H1 (cell line): ENCODE results near the gene ELMOD1. TPM values are rescaled to one million over a fixed set of nuclear protein-coding genes. Genes with fewer than 3 reads are reported as not detected.

ENCODE experiments used
- CTCF ChIA-PET: fragments of 300-600 bp; sonication (Branson Sonifier 250); formaldehyde crosslinking; loops from one replicate; lab custom pipeline; 2021; ENCODE audit not compliant: partially characterized antibody; lab: Charles Lee
- POLR2A ChIA-PET: fragments of 300-600 bp; sonication (Branson Sonifier 250); formaldehyde crosslinking; loops from one replicate; lab custom pipeline; 2021; ENCODE audit warnings: inconsistent platforms; ENCODE audit not compliant: partially characterized antibody; lab: Charles Lee
- DNase-seq, 2 experiments: peaks; one replicate each; pipeline versions ENCODE4 v3.0.0 to v3.0.0-alpha.2; 2010 to 2022; ENCODE audit warnings: low spot score in 2 of 2, low read depth in 1 of 2, mixed read lengths in 1 of 2
- FAIRE-seq: peaks from 2 replicates; lab custom pipeline; 2011; peaks lifted over from hg19 to GRCh38; lab: Jason Lieb, UNC
- H2AFZ ChIP-seq: 2 replicates; pipeline ENCODE4 v1.8.1; 2012; ENCODE audit warnings: low read length, inconsistent platforms
- H2AK5ac ChIP-seq: 2 replicates; pipeline ENCODE4 v1.6.1; 2013; ENCODE audit warnings: low read depth, low read length
- H2BK120ac ChIP-seq: replicated peaks from 2 replicates; pipeline ENCODE3; 2013; ENCODE audit warnings: low read depth, low read length, inconsistent platforms
- H2BK12ac ChIP-seq: 2 replicates; pipeline ENCODE4 v1.6.1; 2013; ENCODE audit warnings: low read depth, low read length
- H2BK15ac ChIP-seq: 2 replicates; pipeline ENCODE4 v1.6.1; 2013; ENCODE audit warnings: low read length
- H2BK20ac ChIP-seq: 2 replicates; pipeline ENCODE4 v1.6.1; 2013; ENCODE audit warnings: low read length
- H2BK5ac ChIP-seq: 2 replicates; pipeline ENCODE4 v1.6.1; 2013; ENCODE audit warnings: low read depth, low read length
- H3K14ac ChIP-seq: 2 replicates; pipeline ENCODE4 v1.6.1; 2013; ENCODE audit warnings: inconsistent platforms; ENCODE audit not compliant: insufficient read length
- H3K18ac ChIP-seq: 2 replicates; pipeline ENCODE4 v1.6.1; 2013; ENCODE audit warnings: low read length; ENCODE audit errors: extremely low read depth
- H3K23ac ChIP-seq: 2 replicates; pipeline ENCODE4 v1.6.1; 2013; ENCODE audit warnings: inconsistent platforms; ENCODE audit not compliant: insufficient read length
- H3K23me2 ChIP-seq: 2 replicates; pipeline ENCODE4 v1.6.1; 2013; ENCODE audit warnings: low read depth, low read length
- H3K27ac ChIP-seq: 2 replicates; pipeline ENCODE4 v1.6.1; 2011; ENCODE audit warnings: low read depth, low read length, inconsistent platforms
- H3K27me3 ChIP-seq, 4 experiments: replicated peaks in 1 of 4; 1 replicate in 1 of 4; 2 replicates in 3 of 4; pipeline versions ENCODE4 v1.6.1 to v1.8.1; 2011 to 2013; ENCODE audit warnings: low read length in 3 of 4, mild to moderate bottlenecking in 3 of 4, inconsistent platforms in 2 of 4, mixed read lengths in 2 of 4, moderate library complexity in 1 of 4; ENCODE audit not compliant: control insufficient read depth in 3 of 4, insufficient read depth in 3 of 4; ENCODE audit errors: extremely low read depth in 1 of 4
- H3K36me3 ChIP-seq, 4 experiments: 2 replicates each; pipeline versions ENCODE4 v1.6.1 to v1.8.1; 2011 to 2013; ENCODE audit warnings: mild to moderate bottlenecking in 4 of 4, low read length in 3 of 4, moderate library complexity in 2 of 4, control low read depth in 1 of 4, inconsistent platforms in 1 of 4; ENCODE audit not compliant: insufficient read depth in 4 of 4, control insufficient read depth in 2 of 4
- H3K4ac ChIP-seq: replicated peaks from 2 replicates; pipeline ENCODE3; 2013; ENCODE audit warnings: low read length, low read depth, mixed read lengths, inconsistent platforms; ENCODE audit not compliant: insufficient read length
- H3K4me1 ChIP-seq, 4 experiments: replicated peaks in 1 of 4; 1 replicate in 1 of 4; 2 replicates in 3 of 4; pipeline versions ENCODE4 v1.6.1 to v1.8.1; 2011 to 2013; ENCODE audit warnings: low read length in 3 of 4, inconsistent platforms in 2 of 4, mixed read lengths in 1 of 4; ENCODE audit not compliant: insufficient read depth in 4 of 4, control insufficient read depth in 3 of 4
- H3K4me2 ChIP-seq, 2 experiments: 2 replicates each; pipeline versions ENCODE4 v1.6.1 to v1.8.1; 2011 to 2013; ENCODE audit warnings: low read depth in 2 of 2, low read length in 2 of 2, control low read depth in 1 of 2, inconsistent platforms in 1 of 2, mild to moderate bottlenecking in 1 of 2; ENCODE audit not compliant: insufficient read depth in 1 of 2
- H3K4me3 ChIP-seq, 4 experiments: fragments of 200-600, 300-600 bp in 1 of 4; sonication (generic), shearing (Covaris generic), sonication (Bioruptor Twin) in 1 of 4; 2 replicates each; pipeline versions ENCODE4 v1.5.1 to v1.8.1; 2011 to 2016; ENCODE audit warnings: low read length in 4 of 4, low read depth in 3 of 4, control low read depth in 2 of 4, inconsistent platforms in 2 of 4, mild to moderate bottlenecking in 2 of 4, mixed read lengths in 1 of 4, moderate library complexity in 1 of 4; ENCODE audit not compliant: insufficient read depth in 2 of 4; ENCODE audit errors: extremely low read depth in 1 of 4
- H3K56ac ChIP-seq: replicated peaks from 2 replicates; pipeline ENCODE3; 2013; ENCODE audit warnings: low read depth, mild to moderate bottlenecking, mixed read lengths, low read length, inconsistent platforms; ENCODE audit not compliant: insufficient read length
- H3K79me1 ChIP-seq: 2 replicates; pipeline ENCODE4 v1.6.1; 2013; ENCODE audit warnings: low read depth, low read length, control low read depth
- H3K79me2 ChIP-seq, 2 experiments: 2 replicates each; pipeline versions ENCODE4 v1.6.1 to v1.8.1; 2012 to 2013; ENCODE audit warnings: low read length in 2 of 2, mild to moderate bottlenecking in 2 of 2, inconsistent platforms in 1 of 2; ENCODE audit not compliant: insufficient read depth in 2 of 2, control insufficient read depth in 1 of 2
- H3K9ac ChIP-seq, 4 experiments: replicated peaks in 1 of 4; 1 replicate in 1 of 4; 2 replicates in 3 of 4; pipeline versions ENCODE4 v1.6.1 to v1.8.1; 2011 to 2013; ENCODE audit warnings: low read depth in 3 of 4, low read length in 3 of 4, control low read depth in 2 of 4, mild to moderate bottlenecking in 2 of 4, moderate library complexity in 2 of 4, inconsistent platforms in 1 of 4; ENCODE audit errors: extremely low read depth in 1 of 4
- H3K9me3 ChIP-seq, 2 experiments: 2 replicates each; pipeline versions ENCODE4 v1.6.1 to v1.8.1; 2012 to 2013; ENCODE audit warnings: mild to moderate bottlenecking in 2 of 2, moderate library complexity in 2 of 2, control low read depth in 1 of 2, inconsistent platforms in 1 of 2, low read depth in 1 of 2, low read length in 1 of 2, mixed read lengths in 1 of 2; ENCODE audit not compliant: insufficient read depth in 2 of 2
- H4K20me1 ChIP-seq, 2 experiments: replicated peaks in 1 of 2; 2 replicates each; pipeline versions ENCODE3 to v1.8.1; 2011 to 2013; ENCODE audit warnings: inconsistent platforms in 2 of 2, low read length in 2 of 2, mild to moderate bottlenecking in 1 of 2; ENCODE audit not compliant: insufficient read depth in 2 of 2, control insufficient read depth in 1 of 2
- H4K5ac ChIP-seq: 2 replicates; pipeline ENCODE4 v1.6.1; 2013; ENCODE audit warnings: low read length, low read depth, mixed read lengths, inconsistent platforms; ENCODE audit not compliant: insufficient read length
- H4K8ac ChIP-seq: 2 replicates; pipeline ENCODE4 v1.8.0; 2013; ENCODE audit warnings: mild to moderate bottlenecking, moderate library complexity, low read length, inconsistent platforms; ENCODE audit not compliant: insufficient read depth; ENCODE audit errors: extremely low read depth
- H4K91ac ChIP-seq: replicated peaks from 2 replicates; pipeline ENCODE3; 2013; ENCODE audit warnings: low read length, mixed read lengths, inconsistent platforms; ENCODE audit not compliant: insufficient read length
- FOSL1 ChIP-seq: IDR thresholded peaks from 2 replicates; pipeline ENCODE4 v1.6.1; 2011; ENCODE audit warnings: mild to moderate bottlenecking, low read depth, low read length, moderate library complexity; ENCODE audit not compliant: insufficient read depth
- RAD21 ChIP-seq, 2 experiments: IDR thresholded peaks in 1 of 2; conservative IDR thresholded peaks in 1 of 2; 2 replicates each; pipeline ENCODE4 v1.6.1; 2011; ENCODE audit warnings: low read depth in 2 of 2, low read length in 2 of 2, improper control_type of control experiment in 1 of 2, inconsistent platforms in 1 of 2, mild to moderate bottlenecking in 1 of 2, moderate library complexity in 1 of 2
- WGBS, 2 experiments: shearing (Covaris generic) in 1 of 2; methylation state at CpG; one replicate each; pipeline versions ENCODE4 v1.1.6 to v1.1.7; 2013 to 2015; ENCODE audit warnings: low lambda C conversion rate in 2 of 2, mixed read lengths in 2 of 2, inconsistent platforms in 1 of 2, low coverage in 1 of 2, missing lambda C conversion rate in 1 of 2; ENCODE audit not compliant: insufficient replicate concordance in 2 of 2, insufficient coverage in 1 of 2, insufficient read length in 1 of 2; ENCODE audit errors: extremely low coverage in 1 of 2, missing lambda C conversion rate in 1 of 2; 5-methylcytosine and 5-hydroxymethylcytosine counted together
- polyA plus RNA-seq, 7 experiments: library from polyadenylated mRNA; depleted of rRNA in 3 of 7; stranded (reverse) in 5 of 7; unstranded in 2 of 7; fragments of >200 nt in 5 of 7; fragments of 200-250 nt in 2 of 7; gene quantifications; 1 replicate in 5 of 7; 2 replicates in 1 of 7; 4 replicates in 1 of 7; pipeline versions ENCODE4 v1.2.1 to v1.2.3, GENCODE V29; 2011 to 2013; ENCODE audit warnings: missing spikeins in 2 of 7, mixed read lengths in 2 of 7
- total RNA-seq: library from RNA; stranded (reverse); fragmentation: NEBNext Ultra II Directional; extraction: Animal tissue kit (Norgen Biotek cat#: 25700); gene quantifications from 2 replicates; pipeline ENCODE4 v1.2.1, GENCODE V29; 2021
- TF ChIP-seq, protein P1 (sequence below), 3 experiments: IDR thresholded peaks; 1 replicate in 2 of 3; 2 replicates in 1 of 3; pipeline versions ENCODE4 v1.5.1 to v1.6.1; 2011; ENCODE audit warnings: low read length in 3 of 3, mild to moderate bottlenecking in 3 of 3, inconsistent platforms in 2 of 3, low read depth in 1 of 3, moderate library complexity in 1 of 3; ENCODE audit not compliant: insufficient read depth in 1 of 3; ENCODE audit errors: control extremely low read depth in 1 of 3

ELMOD1 gene
- total and polyA plus RNA-seq, 2 of the 8 experiments (the other 6 are each of a cell fraction or from before 2014, with no cell fraction given) = 0.47 to 1.6 TPM

GRCh38 chr11:107689317-107690202 lies 98.6 kb downstream of the ELMOD1 start:
- H3K14ac ChIP-seq = no peak overlapping the region
- no peak overlapping the region for H3K56ac ChIP-seq
- H3K4me1 ChIP-seq = no peaks in the 10 kb centered on the region
- CTCF ChIA-PET = interaction anchor here (0.6 to 12.9 kb wide), 45 partner anchors 9 to 614 kb away, joined by 3 to 398 read pairs (median 6); partner anchors contain the start of gene ALKBH8
- no peak overlapping the region for H2BK20ac ChIP-seq
- H3K23me2 ChIP-seq = no peaks in the 10 kb centered on the region
- H2BK120ac ChIP-seq = no peak overlapping the region
- no peak overlapping the region for H3K4me2 ChIP-seq
- TF ChIP-seq, protein P1, sequence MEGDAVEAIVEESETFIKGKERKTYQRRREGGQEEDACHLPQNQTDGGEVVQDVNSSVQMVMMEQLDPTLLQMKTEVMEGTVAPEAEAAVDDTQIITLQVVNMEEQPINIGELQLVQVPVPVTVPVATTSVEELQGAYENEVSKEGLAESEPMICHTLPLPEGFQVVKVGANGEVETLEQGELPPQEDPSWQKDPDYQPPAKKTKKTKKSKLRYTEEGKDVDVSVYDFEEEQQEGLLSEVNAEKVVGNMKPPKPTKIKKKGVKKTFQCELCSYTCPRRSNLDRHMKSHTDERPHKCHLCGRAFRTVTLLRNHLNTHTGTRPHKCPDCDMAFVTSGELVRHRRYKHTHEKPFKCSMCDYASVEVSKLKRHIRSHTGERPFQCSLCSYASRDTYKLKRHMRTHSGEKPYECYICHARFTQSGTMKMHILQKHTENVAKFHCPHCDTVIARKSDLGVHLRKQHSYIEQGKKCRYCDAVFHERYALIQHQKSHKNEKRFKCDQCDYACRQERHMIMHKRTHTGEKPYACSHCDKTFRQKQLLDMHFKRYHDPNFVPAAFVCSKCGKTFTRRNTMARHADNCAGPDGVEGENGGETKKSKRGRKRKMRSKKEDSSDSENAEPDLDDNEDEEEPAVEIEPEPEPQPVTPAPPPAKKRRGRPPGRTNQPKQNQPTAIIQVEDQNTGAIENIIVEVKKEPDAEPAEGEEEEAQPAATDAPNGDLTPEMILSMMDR (IDR thresholded peaks at IDR 0.05; ENCODE audit: control extremely low read depth in 1 of 3, insufficient read depth in 1 of 3, low read depth in 1 of 3, low read length in 3 of 3) = peak; percentile 17 to 94 (median 67)
- TF ChIP-seq RAD21 (IDR thresholded peaks at IDR 0.05 in 1 of 2, conservative IDR thresholded peaks at IDR 0.05 in 1 of 2; ENCODE audit: low read depth in 2 of 2, low read length in 2 of 2) (peak; percentile 96 to 99), FOSL1 (no peak)
- 68% methylated on average over 11 of the region's 11 CpGs; no CpG with 5 or more reads in 1 of the 2 experiments for WGBS, 2 experiments
- H3K9me3 ChIP-seq = no peaks in the 10 kb centered on the region
- H3K27ac ChIP-seq = no peak overlapping the region
- no peaks in the 10 kb centered on the region for H3K79me2 ChIP-seq
- H4K8ac ChIP-seq = no peak overlapping the region
- no peak overlapping the region for H3K9ac ChIP-seq
- no peak overlapping the region for H3K4ac ChIP-seq
- no peak overlapping the region for H2BK12ac ChIP-seq
- FAIRE-seq (peak; percentile 75), DNase-seq (peak in 1 of 2 experiments; percentile 78)
- no peaks in the 10 kb centered on the region for H3K79me1 ChIP-seq
- no peaks in the 10 kb centered on the region for H3K36me3 ChIP-seq
- H4K91ac ChIP-seq = no peak overlapping the region
- POLR2A ChIA-PET = interaction anchor here (1.3 kb wide), 1 partner anchor 123 kb away, joined by 4 read pairs; the partner anchor contains the start of gene ALKBH8
- H2AFZ ChIP-seq = no peak overlapping the region
- no peaks in the 10 kb centered on the region for H3K27me3 ChIP-seq
- H4K20me1 ChIP-seq = no peaks in the 10 kb centered on the region
- H2BK5ac ChIP-seq = no peak overlapping the region
- H3K18ac ChIP-seq = no peak overlapping the region
- no peak overlapping the region for H4K5ac ChIP-seq
- H2BK15ac ChIP-seq = no peak overlapping the region
- H3K23ac ChIP-seq = no peak overlapping the region
- H2AK5ac ChIP-seq = no peak overlapping the region
- no peak overlapping the region for H3K4me3 ChIP-seq
